ENCODE measurements around the gene KRT24. TPM values are rescaled to one million over a fixed set of nuclear protein-coding genes. Genes with fewer than 3 reads are reported as not detected.

The KRT24 gene
- total and polyA plus RNA-seq, 4 donors = not detected

GRCh38 chr17:40735016-40735415 lies 31.5 kb upstream of the KRT24 start:
- Histone ChIP-seq H3K36me3 (ENCODE audit: control insufficient read depth in 4 of 4, insufficient read depth in 3 of 4, low read depth in 1 of 4, low read length in 3 of 4) (no peaks in the 10 kb centered on the region), H3K4me1 (ENCODE audit: control insufficient read depth in 4 of 4, insufficient read depth in 4 of 4, low read length in 3 of 4) (no peaks in the 10 kb centered on the region), H3K9ac (ENCODE audit: low read depth in 1 of 2, low read length in 2 of 2) (no peak overlapping the region), H3K4me3 (ENCODE audit: low read depth in 1 of 3, low read length in 3 of 3) (no peak overlapping the region), H3K27me3 (ENCODE audit: control insufficient read depth in 4 of 4, insufficient read depth in 4 of 4, low read length in 3 of 4) (no peaks in the 10 kb centered on the region), H3K27ac (ENCODE audit: low read depth in 1 of 2, low read length in 2 of 2) (no peak overlapping the region), H3K9me3 (ENCODE audit: control insufficient read depth in 4 of 4, low read length in 3 of 4) (no peaks in the 10 kb centered on the region)
- WGBS = 88% methylated on average over 1 of the region's 1 CpG
- TF ChIP-seq FOXA1 (IDR thresholded peaks at IDR 0.05) = no peak
- no peak for TF ChIP-seq ATF3 (IDR thresholded peaks at IDR 0.05)
- TF ChIP-seq ZBTB33 (IDR thresholded peaks at IDR 0.05) = no peak
- no peak for TF ChIP-seq HNF4G (IDR thresholded peaks at IDR 0.05)
- TF ChIP-seq HNF4A (conservative IDR thresholded peaks at IDR 0.05) = no peak
- no peak for TF ChIP-seq NR2F2 (IDR thresholded peaks at IDR 0.05)
- TF ChIP-seq MAX (IDR thresholded peaks at IDR 0.05) = no peak
- TF ChIP-seq GABPA (IDR thresholded peaks at IDR 0.05 in 1 of 2, conservative IDR thresholded peaks at IDR 0.05 in 1 of 2) = no peak
- TF ChIP-seq RAD21 (IDR thresholded peaks at IDR 0.05) = no peak
- no peak for TF ChIP-seq JUND (IDR thresholded peaks at IDR 0.05)
- TF ChIP-seq RXRA (IDR thresholded peaks at IDR 0.05) = no peak
- TF ChIP-seq EGR1 (IDR thresholded peaks at IDR 0.05; ENCODE audit: low read depth in 2 of 2) = no peak
- no peak for DNase-seq (ENCODE audit: low spot score)

GRCh38 chr17:40734018-40734417 lies 30.5 kb upstream of the KRT24 start:
- TF ChIP-seq HNF4G (IDR thresholded peaks at IDR 0.05) = no peak
- TF ChIP-seq RAD21 (IDR thresholded peaks at IDR 0.05) = no peak
- TF ChIP-seq CTCF (IDR thresholded peaks at IDR 0.05; ENCODE audit: low read depth, low read length, missing input control) = no peak
- H3K4me1 ChIP-seq (ENCODE audit: control insufficient read depth in 4 of 4, insufficient read depth in 4 of 4, low read length in 3 of 4) = no peaks in the 10 kb centered on the region
- no peak overlapping the region for H3K27ac ChIP-seq (ENCODE audit: low read depth in 1 of 2, low read length in 2 of 2)
- no peaks in the 10 kb centered on the region for H3K9me3 ChIP-seq (ENCODE audit: control insufficient read depth in 4 of 4, low read length in 3 of 4)
- H3K9ac ChIP-seq (ENCODE audit: low read depth in 1 of 2, low read length in 2 of 2) = no peak overlapping the region
- H3K4me3 ChIP-seq (ENCODE audit: low read depth in 1 of 3, low read length in 3 of 3) = no peak overlapping the region
- WGBS = 92% methylated on average over 6 of the region's 6 CpGs
- no peaks in the 10 kb centered on the region for H3K36me3 ChIP-seq (ENCODE audit: control insufficient read depth in 4 of 4, insufficient read depth in 3 of 4, low read depth in 1 of 4, low read length in 3 of 4)
- H3K27me3 ChIP-seq (ENCODE audit: control insufficient read depth in 4 of 4, insufficient read depth in 4 of 4, low read length in 3 of 4) = no peaks in the 10 kb centered on the region
- no peak for DNase-seq (ENCODE audit: low spot score)

GRCh38 chr17:40730970-40731369 lies 27.4 kb upstream of the KRT24 start:
- H3K9ac ChIP-seq (ENCODE audit: low read depth in 1 of 2, low read length in 2 of 2) = no peak overlapping the region
- H3K9me3 ChIP-seq (ENCODE audit: control insufficient read depth in 4 of 4, low read length in 3 of 4) = no peaks in the 10 kb centered on the region
- H3K27ac ChIP-seq (ENCODE audit: low read depth in 1 of 2, low read length in 2 of 2) = no peak overlapping the region
- H3K27me3 ChIP-seq (ENCODE audit: control insufficient read depth in 4 of 4, insufficient read depth in 4 of 4, low read length in 3 of 4) = no peaks in the 10 kb centered on the region
- DNase-seq (ENCODE audit: low spot score) = no peak
- H3K4me3 ChIP-seq (ENCODE audit: low read depth in 1 of 3, low read length in 3 of 3) = no peak overlapping the region
- peaks cover 0 to 3% (median 1%) of the 10 kb centered on the region in 4 donors for H3K4me1 ChIP-seq (ENCODE audit: control insufficient read depth in 4 of 4, insufficient read depth in 4 of 4, low read length in 3 of 4)
- no peaks in the 10 kb centered on the region for H3K36me3 ChIP-seq (ENCODE audit: control insufficient read depth in 4 of 4, insufficient read depth in 3 of 4, low read depth in 1 of 4, low read length in 3 of 4)
- WGBS = 76% methylated on average over 1 of the region's 1 CpG
- TF ChIP-seq NR2F2 (IDR thresholded peaks at IDR 0.05) = no peak
- TF ChIP-seq YY1 (IDR thresholded peaks at IDR 0.05) = no peak
- TF ChIP-seq REST (IDR thresholded peaks at IDR 0.05) = no peak
- no peak for TF ChIP-seq EGR1 (IDR thresholded peaks at IDR 0.05; ENCODE audit: low read depth in 2 of 2)
- TF ChIP-seq GABPA (IDR thresholded peaks at IDR 0.05 in 1 of 2, conservative IDR thresholded peaks at IDR 0.05 in 1 of 2) = no peak
- TF ChIP-seq RAD21 (IDR thresholded peaks at IDR 0.05) = no peak
- TF ChIP-seq FOXA1 (IDR thresholded peaks at IDR 0.05) = no peak
- no peak for TF ChIP-seq HNF4G (IDR thresholded peaks at IDR 0.05)
- TF ChIP-seq FOXA2 (IDR thresholded peaks at IDR 0.05) = no peak
- no peak for TF ChIP-seq RXRA (IDR thresholded peaks at IDR 0.05)
- no peak for TF ChIP-seq HNF4A (conservative IDR thresholded peaks at IDR 0.05)
- no peak for TF ChIP-seq MAX (IDR thresholded peaks at IDR 0.05)
- TF ChIP-seq CTCF (IDR thresholded peaks at IDR 0.05; ENCODE audit: low read depth, low read length, missing input control) = no peak
